CD4-positive, alpha-beta T cell treated with Interleukin-10 for 1 hour (primary cell): Measurements from ENCODE around the gene DEAF1.
A peak's percentile ranks its signal among the peaks of the same experiment; 100 is the strongest.
"Not testable (repeated sequence)": the region's sequence is repeated elsewhere in the genome, so short reads cannot be mapped to it uniquely, and the experiment has no call there.

Experiments used
- DNase-seq: peaks from one replicate; pipeline ENCODE4 v3.0.0-alpha.2; 2020

Gene DEAF1

DNA sequence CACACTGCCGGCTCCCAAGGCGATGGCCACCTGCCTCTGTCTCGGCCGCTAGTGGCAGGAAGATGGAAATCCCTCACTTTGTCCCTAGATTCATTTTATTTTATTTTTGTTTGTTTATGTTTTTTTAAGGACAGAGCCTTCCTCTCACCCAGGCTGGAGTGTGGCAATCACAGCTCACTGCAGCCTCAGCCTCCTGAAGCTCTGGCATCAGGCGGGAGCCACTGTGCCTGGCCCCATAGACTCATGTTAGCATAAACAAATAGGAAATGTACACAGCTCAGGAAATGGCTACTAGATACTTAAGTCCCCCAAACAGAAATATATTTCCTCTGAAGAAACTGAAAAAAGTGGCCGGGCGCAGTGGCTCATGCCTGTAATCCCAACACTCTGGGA lies 4.1 kb upstream of the DEAF1 start:
- no peak for DNase-seq

DNA sequence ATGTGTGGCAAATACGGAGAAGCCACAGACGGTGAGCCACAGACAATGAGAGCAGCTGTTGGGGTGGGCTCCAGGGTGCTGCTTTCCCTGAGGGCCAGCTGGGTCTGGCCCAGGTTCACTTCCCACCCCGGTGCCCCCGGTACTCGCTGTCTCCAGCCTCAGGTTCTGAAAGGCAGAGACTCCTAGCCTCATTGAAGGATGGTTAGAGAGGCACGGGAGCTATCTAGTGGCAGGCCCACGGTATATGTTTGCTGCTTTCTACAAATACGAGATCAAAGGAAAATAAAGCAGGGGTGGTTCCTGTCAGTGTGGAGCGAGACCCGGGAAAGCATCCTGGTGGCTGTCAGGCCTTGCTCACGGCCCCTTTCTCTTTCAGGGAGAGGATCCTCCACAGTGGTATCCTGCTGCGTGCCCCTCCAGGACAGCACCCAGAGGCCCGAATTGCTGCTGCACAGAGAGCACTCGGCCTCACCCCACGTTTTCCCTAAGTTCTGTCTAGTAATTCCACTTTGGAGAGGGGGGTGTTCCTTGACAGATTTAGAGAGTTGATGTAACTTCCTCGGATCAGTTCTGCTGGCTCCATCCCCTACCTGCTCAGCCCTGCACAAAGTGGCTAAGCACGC lies 3.6 kb upstream of the DEAF1 start:
- no peak for DNase-seq

DNA sequence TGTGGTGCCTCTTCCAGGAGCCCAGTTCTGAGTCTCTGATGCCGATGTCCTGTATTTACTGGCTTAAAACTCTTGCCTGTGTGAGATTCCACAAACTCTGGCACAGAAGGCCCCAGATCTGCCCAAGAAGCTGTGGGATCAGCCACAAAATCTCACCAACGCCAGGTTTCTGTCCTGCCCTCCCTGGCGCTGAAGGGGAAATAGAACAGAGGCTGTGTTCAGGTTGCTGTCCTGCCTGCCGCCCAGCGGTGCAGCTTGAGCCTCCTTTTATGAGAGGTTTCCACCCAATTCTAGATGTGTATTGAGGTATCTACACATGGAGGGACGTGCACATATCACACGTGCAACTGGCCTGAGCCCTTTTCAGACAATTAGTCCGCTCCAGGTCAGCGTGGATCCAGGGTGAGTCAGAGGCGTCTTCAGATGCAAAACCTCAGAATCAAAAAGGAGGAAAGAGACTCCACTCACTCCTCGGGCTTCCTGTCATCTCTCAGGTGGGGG lies 2.8 kb upstream of the DEAF1 start:
- no peak for DNase-seq

DNA sequence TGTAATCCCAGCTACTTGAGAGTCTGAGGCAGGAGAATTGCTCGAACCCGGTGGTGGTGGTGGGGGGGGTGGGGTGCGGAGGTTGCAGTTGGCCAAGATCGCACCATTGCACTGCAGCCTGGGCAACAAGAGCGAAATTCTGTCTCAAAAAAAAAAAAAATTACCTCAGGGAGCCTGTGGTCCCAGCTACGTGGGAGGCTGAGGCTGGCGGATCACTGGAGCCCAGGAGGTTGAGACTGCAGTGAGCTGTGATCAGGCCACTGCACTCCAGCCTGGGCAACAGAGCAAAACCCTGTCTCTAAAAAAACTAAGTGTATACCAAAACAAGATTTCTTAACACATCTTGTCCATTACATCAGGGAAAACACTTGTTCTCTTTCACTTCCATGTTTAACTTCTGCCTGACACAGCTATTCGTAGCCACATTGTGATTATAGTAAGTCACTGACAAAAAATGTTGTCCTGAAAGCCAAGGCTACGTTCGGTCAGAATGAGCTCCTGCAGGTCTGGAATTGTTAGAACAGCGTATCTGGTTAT lies 2.0 kb upstream of the DEAF1 start:
- DNase-seq, result no peak

DNA sequence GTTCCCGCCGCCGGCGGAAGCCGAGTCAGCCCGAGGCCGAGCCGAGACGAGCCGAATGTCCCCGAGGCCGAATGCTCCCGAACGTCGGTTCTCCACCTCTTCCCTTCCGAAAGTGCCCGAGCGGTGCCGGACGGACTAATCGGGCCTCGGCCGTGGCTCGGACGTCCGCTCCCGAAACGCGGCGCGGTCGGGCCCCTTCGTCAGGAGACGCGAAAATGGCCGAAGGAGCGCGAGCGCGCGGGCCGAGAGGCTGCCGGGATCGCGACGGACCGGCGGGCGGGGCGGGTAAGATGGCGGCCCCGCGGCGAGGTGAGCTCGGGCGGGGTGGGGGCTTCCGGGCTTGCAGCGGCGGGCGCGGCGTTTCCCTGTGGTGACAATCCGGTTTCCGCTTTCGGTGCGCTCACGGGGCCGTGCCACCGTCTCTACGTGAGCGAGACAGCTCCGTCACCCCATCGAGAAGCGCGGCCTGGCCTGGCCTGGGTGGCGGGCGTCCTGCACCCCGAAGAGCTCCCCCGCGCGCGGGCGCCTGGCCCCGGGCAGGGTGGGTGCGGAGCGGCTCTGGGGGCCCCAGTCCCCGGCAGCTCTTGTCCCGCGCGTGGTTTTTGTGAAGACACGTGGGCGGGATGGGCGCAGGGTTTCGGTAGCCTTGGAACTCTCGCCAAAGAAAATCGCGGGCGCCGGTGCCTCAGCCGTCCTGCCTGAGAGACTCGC lies 671 bp upstream of the DEAF1 start, which contains the start of gene TMEM80:
Gene TMEM80 (plus strand): TSS at position 279 of the 711 bp plus-strand sequence. CDS start 12 bp downstream, at position 291.
- peak; percentile 99 for DNase-seq

DNA sequence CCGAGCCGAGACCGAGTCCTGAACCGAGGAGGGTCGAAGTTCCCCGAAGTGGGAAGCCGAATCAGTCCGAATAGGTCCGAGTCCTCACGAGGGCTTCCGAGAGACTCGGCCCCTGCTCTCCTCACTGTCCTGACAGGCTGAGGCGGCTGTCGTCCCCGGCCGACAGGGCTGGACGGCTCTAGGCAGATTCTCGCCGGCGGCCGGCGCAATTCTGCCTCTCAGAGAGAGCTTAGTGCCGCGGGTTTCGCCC lies 191 bp upstream of the DEAF1 start:
- no peak for DNase-seq

DNA sequence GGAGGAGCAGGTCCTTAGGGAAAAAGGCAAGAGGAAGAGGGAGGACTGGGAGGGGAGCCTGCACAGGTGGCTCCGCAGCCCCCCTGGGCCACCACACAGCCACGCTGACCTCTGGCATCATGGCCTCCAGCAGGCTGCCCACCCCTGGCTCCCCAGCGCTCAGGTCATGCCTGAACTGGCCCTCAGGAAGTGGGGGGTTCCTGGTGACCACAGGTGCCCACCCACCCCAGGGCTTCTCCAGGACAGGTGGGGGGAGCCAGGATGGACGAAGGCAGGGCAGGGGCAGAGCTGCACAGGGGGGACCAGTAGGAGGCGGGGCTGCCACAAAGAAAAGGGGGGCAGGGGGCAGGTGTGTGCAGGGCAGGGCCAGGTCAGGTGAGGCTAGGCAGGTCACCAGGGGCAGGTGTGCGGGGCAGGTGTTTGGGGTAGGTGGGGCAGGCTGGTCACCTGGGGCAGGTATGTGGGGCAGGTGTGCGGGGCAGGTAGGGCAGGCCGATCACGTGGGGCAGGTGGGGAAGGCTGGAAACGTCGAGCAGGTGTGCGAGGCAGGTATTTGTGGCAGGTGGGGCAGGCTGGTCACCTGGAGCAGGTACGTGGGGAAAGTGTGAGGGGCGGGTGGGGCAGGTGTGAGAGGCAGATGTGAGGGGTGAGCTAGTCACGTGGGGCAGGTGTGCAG lies 997 bp downstream of the DEAF1 start:
- no peak for DNase-seq

DNA sequence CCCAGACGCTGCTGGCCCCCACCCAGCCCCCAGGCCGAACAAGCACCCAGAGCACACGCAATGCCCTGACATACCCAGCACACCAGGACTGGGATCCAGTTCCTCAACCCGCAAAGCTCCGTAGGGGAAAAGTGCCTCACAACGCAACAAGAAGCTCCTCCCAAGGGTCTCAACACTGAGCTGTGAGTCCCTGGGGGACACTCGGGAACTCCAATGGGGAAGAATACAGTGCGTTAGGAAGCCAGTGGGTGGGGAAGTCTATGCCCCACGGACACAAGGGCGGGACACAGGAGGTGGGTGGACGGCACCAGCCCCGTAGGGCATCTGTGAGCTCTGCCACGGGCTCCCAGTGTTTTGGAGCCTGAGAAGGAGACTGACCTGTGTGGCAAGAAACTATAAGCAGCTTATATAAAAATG lies 1.6 kb downstream of the DEAF1 start:
- DNase-seq, result no peak

DNA sequence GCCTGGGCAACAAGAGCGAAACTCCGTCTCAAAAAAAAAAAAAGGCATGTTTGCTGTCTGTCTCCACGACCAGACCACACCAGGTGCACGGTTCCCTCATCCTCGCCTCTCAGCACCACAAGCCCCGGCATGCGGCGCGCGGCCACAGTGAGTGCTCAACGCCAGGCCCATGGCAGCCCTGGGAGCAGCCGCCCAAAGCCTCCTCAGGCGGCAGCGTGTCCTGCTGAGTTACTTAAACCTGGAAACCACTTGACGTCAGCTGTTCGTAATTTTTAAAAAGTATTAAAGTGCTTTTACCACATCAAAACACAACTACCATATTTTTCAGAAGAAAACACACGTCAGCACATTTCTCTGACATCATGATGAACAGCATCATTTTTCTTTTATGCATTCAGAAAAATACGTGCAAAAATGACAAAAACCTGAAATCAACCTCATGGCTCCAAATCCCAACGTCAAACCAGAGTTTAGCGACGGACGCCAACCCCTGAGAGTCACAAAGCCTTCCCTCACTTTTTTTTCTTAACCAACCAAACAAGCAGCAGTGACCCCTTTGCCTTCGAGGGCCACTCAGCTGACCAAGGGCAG lies 2.1 kb downstream of the DEAF1 start:
- peak; percentile 17 for DNase-seq

DNA sequence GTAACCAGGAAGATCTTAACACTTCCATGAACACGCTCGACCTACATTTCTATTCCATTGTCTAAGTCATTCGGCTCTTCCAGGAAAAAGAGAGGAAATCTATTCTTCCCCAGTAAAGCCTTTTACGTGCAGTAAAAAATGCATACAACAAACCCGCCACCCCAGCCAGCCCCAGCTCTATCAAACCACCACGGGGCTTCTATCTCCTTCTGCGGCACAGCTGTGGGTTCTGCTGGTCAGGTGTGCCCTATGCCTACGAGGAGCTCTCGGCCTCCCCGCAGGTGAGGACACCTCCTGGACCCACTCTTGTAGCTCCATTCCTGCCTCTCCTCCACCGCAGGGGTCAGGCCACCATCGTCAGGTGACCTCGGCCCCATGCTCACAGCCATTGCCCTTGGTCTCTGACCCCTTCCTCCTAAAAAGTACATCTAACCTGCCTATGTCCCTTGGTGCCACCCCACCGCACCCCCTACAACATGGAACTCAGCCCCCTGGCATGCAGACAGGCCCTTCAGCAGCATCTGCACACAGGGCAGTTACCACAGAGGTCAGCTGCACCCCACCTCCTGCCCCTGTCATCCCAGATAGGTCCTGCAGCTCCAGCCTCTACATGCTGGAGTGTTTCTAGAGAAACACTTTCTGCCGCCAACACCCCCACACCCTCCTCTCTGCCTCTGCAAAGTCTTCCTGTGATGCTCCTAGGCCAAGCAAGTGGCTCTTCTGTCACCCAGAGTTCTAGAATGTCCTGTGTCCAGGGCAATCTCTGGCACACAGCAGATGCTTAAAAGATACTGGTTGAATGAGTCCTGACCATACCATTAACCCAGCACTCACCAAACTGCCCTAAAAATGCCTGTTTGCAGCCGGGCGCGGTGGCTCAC lies 3.1 kb downstream of the DEAF1 start:
- no peak for DNase-seq

DNA sequence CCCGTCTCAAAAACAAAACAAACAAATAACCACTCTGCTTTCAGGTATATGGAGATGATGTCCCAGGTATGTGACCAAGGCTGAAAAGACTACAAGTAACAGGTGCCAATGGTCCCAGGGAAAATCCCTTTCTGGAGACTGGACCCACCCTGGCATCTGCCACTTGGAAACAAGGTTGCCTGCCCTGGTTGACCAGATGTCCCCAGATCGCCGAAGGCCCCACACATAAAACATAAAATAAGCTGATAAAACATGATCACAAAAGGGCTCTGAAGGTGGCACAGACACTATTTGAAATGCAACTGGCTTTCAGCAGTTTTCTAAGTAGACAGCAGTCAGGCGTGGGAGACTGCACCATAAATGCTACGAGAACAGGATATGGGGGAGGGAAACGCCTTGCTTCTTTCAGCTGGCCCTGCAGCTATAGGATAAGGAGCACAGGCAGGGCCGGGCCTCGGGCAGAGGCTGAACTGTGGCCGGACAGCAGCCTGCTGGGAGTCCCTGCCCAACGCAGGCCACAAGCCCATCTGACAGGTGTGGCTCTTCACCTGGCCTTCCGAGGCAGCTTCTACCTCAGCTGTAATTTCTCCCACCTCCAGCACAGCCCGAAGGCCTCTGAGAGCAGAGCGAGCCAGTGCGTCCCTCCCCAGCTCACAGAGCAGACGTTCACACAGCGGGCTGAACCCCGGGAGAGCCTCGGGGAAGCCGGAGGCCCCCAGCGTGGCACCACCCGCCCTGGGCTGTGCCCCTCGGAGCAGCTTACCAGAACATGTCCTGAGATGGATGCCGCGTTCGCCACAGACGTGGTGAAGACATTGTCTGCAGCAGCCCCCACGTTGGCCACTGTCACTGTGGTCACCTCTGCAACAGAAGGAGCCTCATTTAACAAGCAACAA lies 4.0 kb downstream of the DEAF1 start:
- DNase-seq, result no peak

DNA sequence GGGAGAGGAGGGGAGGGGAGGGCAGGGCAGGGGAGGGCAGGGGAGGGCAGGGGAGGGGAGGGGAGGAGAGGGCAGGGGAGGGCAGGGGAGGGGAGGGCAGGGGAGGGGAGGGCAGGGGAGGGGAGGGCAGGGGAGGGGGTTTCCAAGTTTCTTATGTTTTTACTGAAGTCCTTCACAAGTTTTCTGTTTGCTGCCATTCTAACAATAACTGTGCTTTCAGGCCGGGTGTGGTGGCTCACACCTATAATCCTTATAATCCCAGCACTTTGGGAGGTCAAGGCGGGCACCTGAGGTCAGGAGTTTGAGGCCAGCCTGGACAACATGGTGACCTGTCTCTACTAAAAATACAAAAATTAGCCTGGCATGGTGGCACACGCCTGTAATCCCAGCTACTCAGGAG lies 4.8 kb downstream of the DEAF1 start:
- not testable (repeated sequence) for DNase-seq

DNA sequence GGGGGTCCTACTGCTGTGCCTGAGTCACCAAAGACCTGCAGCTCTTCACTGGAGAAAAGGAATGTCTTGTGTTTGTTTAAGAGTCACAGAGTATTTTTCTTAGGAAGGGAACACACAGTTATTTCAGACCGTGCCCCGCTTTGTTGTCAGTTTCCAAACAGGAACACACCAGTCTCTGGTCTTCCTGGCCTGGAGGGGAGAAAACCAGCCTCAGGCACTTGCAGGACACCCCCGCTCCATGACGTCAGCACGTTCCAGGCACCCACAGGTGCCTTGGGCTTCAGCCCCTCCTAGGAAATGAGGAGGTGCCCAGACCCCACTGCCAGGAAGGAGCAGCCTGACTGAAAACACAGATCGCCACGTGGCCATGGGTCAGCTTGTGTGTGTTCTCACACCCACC lies 5.4 kb downstream of the DEAF1 start:
- no peak for DNase-seq

DNA sequence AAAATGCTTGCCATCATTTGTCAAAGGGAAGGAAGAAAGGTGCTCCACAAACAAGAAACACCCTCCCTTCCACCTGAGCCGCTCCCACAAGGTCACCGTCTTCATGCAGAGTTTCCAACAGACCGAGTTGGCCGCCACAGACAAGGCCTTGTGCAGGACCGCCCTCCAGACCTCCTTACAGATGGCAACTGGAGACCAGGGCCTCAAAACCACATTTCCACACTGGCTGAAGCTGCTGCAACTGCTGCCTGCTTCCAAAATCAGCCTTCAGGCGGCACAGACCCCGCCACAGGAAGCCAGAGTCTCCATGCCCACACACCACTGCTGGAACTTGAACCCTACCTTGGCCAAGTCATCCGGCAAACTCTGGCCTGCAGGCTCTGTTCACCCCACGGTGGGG lies 6.3 kb downstream of the DEAF1 start:
- DNase-seq, result no peak

DNA sequence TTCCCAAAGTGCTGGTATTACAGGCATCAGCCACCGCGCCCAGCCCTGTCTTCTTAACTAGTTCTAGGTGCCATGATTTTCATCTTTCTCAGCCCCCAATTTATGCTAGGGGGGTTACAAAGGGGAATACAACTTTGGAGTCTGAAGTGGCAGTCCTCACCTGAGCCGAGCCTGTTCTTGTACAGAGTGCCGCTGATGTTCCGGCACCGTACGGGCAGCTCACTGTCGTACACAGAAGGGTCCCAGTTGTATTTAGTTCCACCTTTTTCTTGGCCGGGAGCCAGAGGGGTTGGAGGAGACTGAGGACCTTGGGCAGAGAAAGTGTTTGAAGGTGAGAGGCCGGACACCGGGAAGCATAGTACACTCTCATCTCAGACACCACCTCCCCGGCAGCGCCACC lies 7.3 kb downstream of the DEAF1 start:
- DNase-seq, result no peak

DNA sequence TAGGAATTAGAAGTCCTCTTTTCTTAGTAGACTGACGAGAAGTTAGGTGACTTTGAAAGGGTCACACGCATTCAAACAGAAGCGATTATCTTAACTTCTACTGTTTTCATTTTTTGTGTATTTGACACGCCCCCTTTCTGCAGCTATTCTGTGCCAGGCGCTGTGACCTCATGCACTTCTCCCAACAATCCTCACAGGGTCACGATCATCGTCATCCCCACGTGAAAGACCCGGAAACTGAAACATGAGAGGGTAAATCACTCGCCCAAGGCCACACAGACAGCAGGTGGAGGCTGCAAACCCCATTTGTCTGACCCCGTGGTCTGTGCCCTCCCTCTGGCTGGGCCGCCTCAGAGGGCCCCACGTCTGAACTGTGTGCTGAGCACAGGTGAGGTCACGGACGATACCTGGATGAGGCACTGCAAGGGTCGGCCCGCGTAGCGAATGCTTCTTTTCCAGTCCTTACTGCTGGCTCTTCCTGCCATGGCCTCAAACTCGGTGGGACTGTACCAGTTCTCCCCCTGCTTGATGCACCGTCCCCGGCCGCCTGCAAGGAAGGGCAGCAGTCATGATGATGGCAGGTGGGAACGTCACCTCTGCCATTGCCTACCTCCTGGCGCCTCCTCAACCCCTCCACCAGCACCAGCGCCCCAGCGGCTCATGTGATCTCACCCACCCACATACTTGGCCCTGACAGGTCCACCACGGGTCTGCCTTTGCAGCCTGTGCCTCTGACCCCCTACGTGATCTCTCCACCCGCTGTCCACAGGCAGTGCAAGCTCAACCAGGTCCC lies 8.4 kb downstream of the DEAF1 start:
- no peak for DNase-seq

DNA sequence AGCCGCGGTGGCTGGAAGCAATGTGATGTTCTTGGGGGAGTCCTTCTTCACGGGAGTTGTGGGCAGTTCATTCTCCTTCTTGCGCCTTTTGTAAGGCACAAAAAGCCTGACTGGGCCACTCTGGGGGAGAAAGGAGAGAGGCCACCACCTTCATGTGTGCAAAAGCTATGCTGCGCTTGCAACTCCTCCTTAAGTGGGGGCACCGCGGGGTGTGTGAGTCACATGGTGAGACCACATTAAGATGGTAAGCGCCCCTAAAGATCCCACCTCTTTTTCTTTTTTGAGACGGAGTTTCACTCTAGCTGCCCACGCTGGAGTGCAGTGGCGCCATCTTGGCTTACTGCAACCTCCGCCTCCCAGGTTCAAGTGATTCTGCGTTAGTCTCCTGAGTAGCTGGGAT lies 14.1 kb downstream of the DEAF1 start:
- DNase-seq, result no peak

DNA sequence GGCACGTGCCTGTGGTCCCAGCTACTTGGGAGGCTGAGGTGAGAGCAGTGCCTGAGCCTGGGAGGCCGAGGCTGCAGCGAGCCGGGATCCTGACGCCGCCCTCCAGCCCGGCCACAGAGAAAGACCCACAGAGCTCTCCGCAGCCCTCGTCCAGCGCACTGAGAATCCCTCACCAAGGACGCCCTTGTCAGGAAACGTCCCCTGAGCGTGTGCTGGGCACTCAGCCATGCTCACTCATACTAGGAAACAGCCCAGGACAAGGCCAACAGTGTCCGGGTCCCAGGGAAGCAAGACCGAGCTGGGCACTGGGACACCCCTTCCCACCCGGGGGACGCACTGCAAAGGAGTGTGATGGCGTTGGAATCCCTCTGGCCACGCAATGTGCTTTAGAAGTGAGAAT lies 14.5 kb downstream of the DEAF1 start:
- DNase-seq, result no peak

DNA sequence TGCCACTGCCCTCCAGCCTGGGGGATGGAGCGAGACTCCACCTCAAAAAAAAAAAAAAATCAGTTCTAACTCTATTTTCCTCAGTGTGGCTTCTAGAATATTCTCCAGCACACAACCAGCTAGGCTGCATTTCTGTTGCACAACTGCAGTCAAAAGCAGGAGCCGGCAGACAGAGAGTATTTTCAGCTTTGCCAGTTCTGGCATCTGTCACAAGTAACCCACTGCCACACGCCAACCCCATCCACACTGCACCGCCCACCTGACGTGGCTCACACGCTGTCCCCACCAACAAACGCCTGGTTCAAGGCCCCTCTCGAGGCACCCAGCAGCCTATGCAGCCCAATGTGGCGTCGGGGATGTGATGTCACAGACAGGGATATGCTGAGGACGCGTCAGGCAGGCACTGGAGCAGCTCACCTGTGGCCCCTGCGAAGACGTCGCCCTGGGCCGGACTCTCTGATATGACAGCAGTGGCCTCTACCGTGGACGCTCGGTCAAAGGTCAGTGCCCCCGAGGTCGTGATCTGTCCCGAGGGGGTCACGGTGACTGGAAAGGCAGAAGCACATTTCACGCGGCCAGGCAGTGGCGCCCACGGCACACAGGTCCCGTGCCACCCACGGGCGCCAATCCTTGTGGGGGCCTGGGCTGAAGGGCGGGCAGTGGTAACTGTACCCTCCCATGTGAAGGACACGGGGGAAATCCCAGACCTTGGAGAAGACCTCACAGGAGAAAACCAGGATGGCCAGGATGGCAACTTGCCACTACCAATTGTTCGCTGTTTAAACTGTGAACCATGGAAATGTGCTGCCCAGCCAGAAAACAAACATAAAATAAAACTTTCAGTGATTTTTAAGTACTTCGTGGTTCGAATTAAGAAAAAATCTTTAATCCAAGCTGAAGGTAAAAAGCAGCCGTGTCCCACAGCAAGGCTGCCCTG lies 15.5 kb downstream of the DEAF1 start:
- no peak for DNase-seq

DNA sequence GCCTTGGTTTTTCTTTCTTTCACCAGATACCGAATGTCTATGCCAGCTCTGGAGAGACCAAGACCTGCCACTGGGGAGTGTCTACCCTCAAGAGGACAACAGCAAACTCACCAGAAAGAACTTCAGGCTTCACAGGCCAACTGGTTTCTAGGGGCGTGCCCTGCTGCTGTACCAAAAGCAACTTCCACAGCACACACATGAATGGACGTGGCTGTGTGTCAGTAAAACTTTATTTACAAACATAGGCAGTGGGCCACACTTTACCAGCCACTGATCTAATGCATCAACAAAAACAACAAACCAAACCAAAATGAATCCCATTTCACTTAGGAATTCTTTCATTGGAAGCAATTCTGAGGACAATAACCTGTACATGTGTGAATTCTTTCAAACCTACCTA lies 16.7 kb downstream of the DEAF1 start:
- DNase-seq, result no peak
